Pons (tissue), 1 donor: Measurements from ENCODE around the gene ECD.

Experiments used
- DNase-seq: peaks from one replicate; pipeline ENCODE4 v3.0.0-alpha.2; 2016; ENCODE audit warnings: low spot score

ECD gene

GRCh38 chr10:73096449-73097304, 71.1 kb downstream of the ECD start, which contains the start of gene P4HA1:
P4HA1 (minus strand) TSS chr10:73096866; CDS start chr10:73074883, 21,983 bp downstream.
- DNase-seq: peak; percentile 98

- no peak for DNase-seq
Measured at GRCh38 chr10:73096041-73096448, 71.8 kb downstream of the ECD start.

- peak; percentile 83 for DNase-seq
Measured at GRCh38 chr10:73095481-73096021, 72.3 kb downstream of the ECD start.

- no peak for DNase-seq
Measured at GRCh38 chr10:73094986-73095480, 72.8 kb downstream of the ECD start.

- DNase-seq: peak; percentile 42
Measured at GRCh38 chr10:73093922-73094850, 73.6 kb downstream of the ECD start.

- DNase-seq: no peak
Measured at GRCh38 chr10:73092830-73093229, 75.0 kb downstream of the ECD start.

- DNase-seq: no peak
Measured at GRCh38 chr10:73088304-73088703, 79.5 kb downstream of the ECD start.

GRCh38 chr10:73086816-73087215, 81.0 kb downstream of the ECD start:
- DNase-seq: no peak

GRCh38 chr10:73084209-73084608, 83.6 kb downstream of the ECD start:
- DNase-seq: no peak
